Liver (tissue), 9 donors: Measurements from ENCODE around the gene GCNT2. TPM values are rescaled to one million over a fixed set of nuclear protein-coding genes. Genes with fewer than 3 reads are reported as not detected.

Source experiments
- DNase-seq: peaks from one replicate; pipeline ENCODE4 v3.0.0-alpha.2; 2017; ENCODE audit warnings: low spot score
- H3K27ac ChIP-seq, 2 donors: one replicate each; pipeline ENCODE4 v1.7.0; 2013; ENCODE audit warnings: inconsistent platforms in 2 of 2, low read length in 2 of 2, control low read depth in 1 of 2, low read depth in 1 of 2, mild to moderate bottlenecking in 1 of 2
- H3K27me3 ChIP-seq, 4 donors: one replicate each; pipeline versions ENCODE4 v1.6.1 to v1.7.0; 2013; ENCODE audit warnings: low read length in 3 of 4, inconsistent platforms in 1 of 4, mild to moderate bottlenecking in 1 of 4, moderate library complexity in 1 of 4; ENCODE audit not compliant: control insufficient read depth in 4 of 4, insufficient read depth in 4 of 4
- H3K36me3 ChIP-seq, 4 donors: one replicate each; pipeline versions ENCODE4 v1.6.1 to v1.7.0; 2013; ENCODE audit warnings: low read length in 3 of 4, mild to moderate bottlenecking in 3 of 4, low read depth in 1 of 4, moderate library complexity in 1 of 4; ENCODE audit not compliant: control insufficient read depth in 4 of 4, insufficient read depth in 3 of 4
- H3K4me1 ChIP-seq, 4 donors: one replicate each; pipeline versions ENCODE4 v1.6.1 to v1.7.0; 2013; ENCODE audit warnings: low read length in 3 of 4, mild to moderate bottlenecking in 3 of 4, moderate library complexity in 1 of 4; ENCODE audit not compliant: control insufficient read depth in 4 of 4, insufficient read depth in 4 of 4
- H3K4me3 ChIP-seq, 3 donors: one replicate each; pipeline versions ENCODE4 v1.6.1 to v1.7.0; 2013; ENCODE audit warnings: low read length in 3 of 3, control low read depth in 1 of 3, low read depth in 1 of 3, mild to moderate bottlenecking in 1 of 3
- H3K9ac ChIP-seq, 2 donors: one replicate each; pipeline ENCODE4 v1.7.0; 2013; ENCODE audit warnings: low read length in 2 of 2, mild to moderate bottlenecking in 2 of 2, moderate library complexity in 2 of 2, control low read depth in 1 of 2, low read depth in 1 of 2
- H3K9me3 ChIP-seq, 4 donors: one replicate each; pipeline versions ENCODE4 v1.6.1 to v1.7.0; 2013; ENCODE audit warnings: low read length in 3 of 4; ENCODE audit not compliant: control insufficient read depth in 4 of 4
- CTCF ChIP-seq: fragments of 150-350 bp; IDR thresholded peaks from 2 replicates; pipeline ENCODE4 v1.5.1; 2017; ENCODE audit warnings: improper control_type of control experiment, low read depth, low read length; ENCODE audit not compliant: missing input control
- FOXA1 ChIP-seq: IDR thresholded peaks from 2 replicates; pipeline ENCODE4 v1.6.1; 2016; ENCODE audit warnings: antibody characterized with exemption
- FOXA2 ChIP-seq: IDR thresholded peaks from 2 replicates; pipeline ENCODE4 v1.6.1; 2016; ENCODE audit warnings: antibody characterized with exemption
- HNF4A ChIP-seq, 2 donors: conservative IDR thresholded peaks; 2 replicates each; pipeline ENCODE4 v1.6.1; 2016; ENCODE audit warnings: antibody characterized with exemption in 2 of 2, mild to moderate bottlenecking in 2 of 2
- REST ChIP-seq: IDR thresholded peaks from 2 replicates; pipeline ENCODE4 v1.6.1; 2016; ENCODE audit warnings: antibody characterized with exemption, mild to moderate bottlenecking
- RXRA ChIP-seq, 2 donors: IDR thresholded peaks; 2 replicates each; pipeline ENCODE4 v1.6.1; 2017 to 2018; ENCODE audit warnings: antibody characterized with exemption in 2 of 2, mild to moderate bottlenecking in 1 of 2
- SP1 ChIP-seq: IDR thresholded peaks from 2 replicates; pipeline ENCODE4 v1.6.1; 2018; ENCODE audit warnings: antibody characterized with exemption, mild to moderate bottlenecking
- TAF1 ChIP-seq: conservative IDR thresholded peaks from 2 replicates; pipeline ENCODE4 v1.6.1; 2016; ENCODE audit warnings: antibody characterized with exemption, mild to moderate bottlenecking
- YY1 ChIP-seq: IDR thresholded peaks from 2 replicates; pipeline ENCODE4 v1.6.1; 2016; ENCODE audit warnings: antibody characterized with exemption, mild to moderate bottlenecking
- WGBS: extraction: QIAGEN DNeasy Blood & Tissue Kit; methylation state at CpG from one replicate; pipeline ENCODE4 v1.1.7; 2013; 5-methylcytosine and 5-hydroxymethylcytosine counted together
- polyA plus RNA-seq, 2 donors: library from polyadenylated mRNA; stranded (reverse) in 1 of 2; unstranded in 1 of 2; fragments of 200-250 nt in 1 of 2; fragments of >200 nt in 1 of 2; fragmentation: Nextera tagmentation in 1 of 2; extraction: Ambion mirVana in 1 of 2; gene quantifications; one replicate each; pipeline versions ENCODE4 v1.2.1 to v1.2.3, GENCODE V29; 2013 to 2015
- total RNA-seq, 2 donors: library from RNA; depleted of rRNA; stranded (reverse); fragments of >200 nt; gene quantifications; one replicate each; pipeline ENCODE4 v1.2.3, GENCODE V29; 2014
- TF ChIP-seq, protein P1 (sequence below): IDR thresholded peaks from 2 replicates; pipeline ENCODE4 v1.6.1; 2016; ENCODE audit warnings: antibody characterized with exemption
- TF ChIP-seq, protein P2 (sequence below): IDR thresholded peaks from 2 replicates; pipeline ENCODE4 v1.6.1; 2016; ENCODE audit warnings: antibody characterized with exemption
- donor health status: healthy.
- donor health status: healthy.
- donor health status: healthy.
- donor health status: healthy.
- donor health status: healthy.

The GCNT2 gene
- total and polyA plus RNA-seq, 4 donors: 2.8 to 16.7 (median 4.2) TPM

GRCh38 chr6:10558565-10558964, 37.4 kb downstream of the GCNT2 start:
- no peak for DNase-seq

More at GRCh38 chr6:10558565-10558964, 37.4 kb downstream of the GCNT2 start:
- H3K4me1 ChIP-seq: peaks cover 7 to 29% (median 23%) of the 10 kb centered on the region in 4 donors
- H3K36me3 ChIP-seq: no peaks in the 10 kb centered on the region
- no peaks in the 10 kb centered on the region for H3K27me3 ChIP-seq
- 94% methylated on average over 10 of the region's 10 CpGs for WGBS
- no peaks in the 10 kb centered on the region for H3K9me3 ChIP-seq
- no peak overlapping the region for H3K27ac ChIP-seq
- H3K4me3 ChIP-seq: no peak overlapping the region
- TF ChIP-seq FOXA1: no peak
- TF ChIP-seq RXRA (IDR thresholded peaks at IDR 0.05): no peak
- TF ChIP-seq FOXA2: no peak
- TF ChIP-seq CTCF: no peak
- TF ChIP-seq HNF4A (conservative IDR thresholded peaks at IDR 0.05): no peak
- TF ChIP-seq, protein P1, sequence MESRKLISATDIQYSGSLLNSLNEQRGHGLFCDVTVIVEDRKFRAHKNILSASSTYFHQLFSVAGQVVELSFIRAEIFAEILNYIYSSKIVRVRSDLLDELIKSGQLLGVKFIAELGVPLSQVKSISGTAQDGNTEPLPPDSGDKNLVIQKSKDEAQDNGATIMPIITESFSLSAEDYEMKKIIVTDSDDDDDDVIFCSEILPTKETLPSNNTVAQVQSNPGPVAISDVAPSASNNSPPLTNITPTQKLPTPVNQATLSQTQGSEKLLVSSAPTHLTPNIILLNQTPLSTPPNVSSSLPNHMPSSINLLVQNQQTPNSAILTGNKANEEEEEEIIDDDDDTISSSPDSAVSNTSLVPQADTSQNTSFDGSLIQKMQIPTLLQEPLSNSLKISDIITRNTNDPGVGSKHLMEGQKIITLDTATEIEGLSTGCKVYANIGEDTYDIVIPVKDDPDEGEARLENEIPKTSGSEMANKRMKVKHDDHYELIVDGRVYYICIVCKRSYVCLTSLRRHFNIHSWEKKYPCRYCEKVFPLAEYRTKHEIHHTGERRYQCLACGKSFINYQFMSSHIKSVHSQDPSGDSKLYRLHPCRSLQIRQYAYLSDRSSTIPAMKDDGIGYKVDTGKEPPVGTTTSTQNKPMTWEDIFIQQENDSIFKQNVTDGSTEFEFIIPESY: no peak
- TF ChIP-seq REST: no peak
- TF ChIP-seq TAF1: no peak
- TF ChIP-seq, protein P2, sequence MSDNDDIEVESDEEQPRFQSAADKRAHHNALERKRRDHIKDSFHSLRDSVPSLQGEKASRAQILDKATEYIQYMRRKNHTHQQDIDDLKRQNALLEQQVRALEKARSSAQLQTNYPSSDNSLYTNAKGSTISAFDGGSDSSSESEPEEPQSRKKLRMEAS: no peak
- TF ChIP-seq SP1: no peak
- no peak for TF ChIP-seq YY1
- H3K9ac ChIP-seq: no peak overlapping the region
